H9 (cell line): ENCODE data around the gene ATXN7. TPM values are rescaled to one million over a fixed set of nuclear protein-coding genes. Genes with fewer than 3 reads are reported as not detected.

Experiments
- DNase-seq: peaks from one replicate; pipeline ENCODE4 v3.0.0-alpha.2; 2017
- H2AFZ ChIP-seq: one replicate; pipeline ENCODE4 v1.6.1; 2013; ENCODE audit warnings: mild to moderate bottlenecking, low read length, control low read depth, moderate library complexity
- H2AK5ac ChIP-seq: 2 replicates; pipeline ENCODE4 v1.6.1; 2013; ENCODE audit warnings: low read length, control low read depth, mixed read lengths; ENCODE audit not compliant: insufficient read length
- H2BK120ac ChIP-seq: one replicate; pipeline ENCODE4 v1.6.1; 2013; ENCODE audit warnings: low read depth, mild to moderate bottlenecking, low read length, control low read depth, inconsistent platforms; ENCODE audit not compliant: poor library complexity, severe bottlenecking
- H2BK12ac ChIP-seq: 2 replicates; pipeline ENCODE4 v1.6.1; 2013; ENCODE audit warnings: low read length, control low read depth, mixed read lengths, low read depth; ENCODE audit not compliant: insufficient read length
- H2BK15ac ChIP-seq: 2 replicates; pipeline ENCODE4 v1.6.1; 2013; ENCODE audit warnings: low read depth, low read length, control low read depth
- H2BK20ac ChIP-seq: one replicate; pipeline ENCODE4 v1.6.1; 2013; ENCODE audit warnings: low read depth, mild to moderate bottlenecking, low read length, control low read depth, inconsistent platforms; ENCODE audit not compliant: poor library complexity, severe bottlenecking
- H2BK5ac ChIP-seq: 2 replicates; pipeline ENCODE4 v1.6.1; 2013; ENCODE audit warnings: low read length, control low read depth, mixed read lengths; ENCODE audit not compliant: insufficient read length
- H3K14ac ChIP-seq: 2 replicates; pipeline ENCODE4 v1.6.1; 2013; ENCODE audit warnings: low read length, control low read depth; ENCODE audit not compliant: insufficient read depth
- H3K18ac ChIP-seq: 2 replicates; pipeline ENCODE4 v1.6.1; 2013; ENCODE audit warnings: low read depth, mild to moderate bottlenecking, mixed read lengths, low read length, control low read depth; ENCODE audit not compliant: insufficient read length
- H3K23ac ChIP-seq: 2 replicates; pipeline ENCODE4 v1.6.1; 2013; ENCODE audit warnings: low read length, control low read depth, mixed read lengths, low read depth; ENCODE audit not compliant: insufficient read length
- H3K23me2 ChIP-seq: 2 replicates; pipeline ENCODE4 v1.6.1; 2013; ENCODE audit warnings: low read depth, mild to moderate bottlenecking, mixed read lengths, low read length, control low read depth; ENCODE audit not compliant: insufficient read length, poor library complexity, severe bottlenecking
- H3K27ac ChIP-seq: 2 replicates; pipeline ENCODE4 v1.5.1; 2013; ENCODE audit warnings: low read length, control low read depth, mixed read lengths, low read depth; ENCODE audit not compliant: insufficient read length
- H3K27me3 ChIP-seq: 2 replicates; pipeline ENCODE4 v1.6.1; 2013; ENCODE audit warnings: low read length, control low read depth, inconsistent platforms; ENCODE audit not compliant: insufficient read depth
- H3K4ac ChIP-seq: 2 replicates; pipeline ENCODE4 v1.6.1; 2013; ENCODE audit warnings: low read depth, mild to moderate bottlenecking, control low read depth, inconsistent platforms, low read length, moderate library complexity
- H3K4me1 ChIP-seq: 2 replicates; pipeline ENCODE4 v1.6.1; 2013; ENCODE audit warnings: low read length, control low read depth, inconsistent platforms; ENCODE audit not compliant: insufficient read depth
- H3K4me2 ChIP-seq: 2 replicates; pipeline ENCODE4 v1.6.1; 2013; ENCODE audit warnings: low read length, control low read depth, mixed read lengths; ENCODE audit not compliant: insufficient read length, insufficient read depth
- H3K56ac ChIP-seq: 2 replicates; pipeline ENCODE4 v1.6.1; 2013; ENCODE audit warnings: low read depth, mild to moderate bottlenecking, mixed read lengths, low read length, control low read depth; ENCODE audit not compliant: insufficient read length
- H3K79me1 ChIP-seq: 2 replicates; pipeline ENCODE4 v1.6.1; 2013; ENCODE audit warnings: low read depth, mild to moderate bottlenecking, moderate library complexity, low read length, control low read depth, inconsistent platforms; ENCODE audit not compliant: insufficient read depth, poor library complexity, severe bottlenecking
- H3K79me2 ChIP-seq: 2 replicates; pipeline ENCODE4 v1.6.1; 2013; ENCODE audit warnings: low read length, control low read depth, inconsistent platforms; ENCODE audit not compliant: insufficient read depth
- H3K9ac ChIP-seq: 2 replicates; pipeline ENCODE4 v1.6.1; 2013; ENCODE audit warnings: low read length, control low read depth, mixed read lengths; ENCODE audit not compliant: insufficient read length; ENCODE audit errors: extremely low read depth
- H3K9me3 ChIP-seq: one replicate; pipeline ENCODE4 v1.6.1; 2013; ENCODE audit warnings: low read depth, low read length, inconsistent platforms; ENCODE audit not compliant: control insufficient read depth
- H3T11ph ChIP-seq: one replicate; pipeline ENCODE4 v1.6.1; 2013; ENCODE audit warnings: mild to moderate bottlenecking, low read length, control low read depth, inconsistent platforms
- H4K20me1 ChIP-seq: one replicate; pipeline ENCODE4 v1.6.1; 2013; ENCODE audit not compliant: control insufficient read depth, insufficient read length, insufficient read depth
- H4K5ac ChIP-seq: 2 replicates; pipeline ENCODE4 v1.6.1; 2013; ENCODE audit warnings: low read depth, mild to moderate bottlenecking, mixed read lengths, low read length, control low read depth; ENCODE audit not compliant: insufficient read length
- H4K8ac ChIP-seq: replicated peaks from 2 replicates; pipeline ENCODE4 v1.6.1; 2013; ENCODE audit warnings: low read length, control low read depth, mixed read lengths, low read depth; ENCODE audit not compliant: insufficient read length
- H4K91ac ChIP-seq: 2 replicates; pipeline ENCODE4 v1.6.1; 2013; ENCODE audit warnings: low read depth, mild to moderate bottlenecking, moderate library complexity, mixed read lengths, low read length, control low read depth; ENCODE audit not compliant: insufficient read length
- H3K27ac Mint-ChIP-seq, 3 experiments: 2 replicates in 2 of 3; 3 replicates in 1 of 3; pipeline ENCODE4 v1.8.0; 2020 to 2021; ENCODE audit warnings: mixed read lengths in 3 of 3, mild to moderate bottlenecking in 1 of 3, moderate library complexity in 1 of 3
- H3K27me3 Mint-ChIP-seq: 2 replicates; pipeline ENCODE4 v1.8.0; 2021; ENCODE audit warnings: low read depth, mild to moderate bottlenecking, moderate library complexity, mixed read lengths
- H3K36me3 Mint-ChIP-seq, 3 experiments: 2 replicates in 2 of 3; 3 replicates in 1 of 3; pipeline ENCODE4 v1.8.0; 2020 to 2021; ENCODE audit warnings: low read depth in 3 of 3, mixed read lengths in 3 of 3; ENCODE audit not compliant: insufficient read depth in 1 of 3
- H3K4me1 Mint-ChIP-seq, 2 experiments: 2 replicates each; pipeline ENCODE4 v1.8.0; 2020; ENCODE audit warnings: mixed read lengths in 2 of 2
- H3K4me3 Mint-ChIP-seq, 2 experiments: 2 replicates in 1 of 2; 3 replicates in 1 of 2; pipeline ENCODE4 v1.8.0; 2020 to 2021; ENCODE audit warnings: mild to moderate bottlenecking in 2 of 2, mixed read lengths in 2 of 2, moderate library complexity in 1 of 2
- H3K9me3 Mint-ChIP-seq, 2 experiments: 2 replicates in 1 of 2; 3 replicates in 1 of 2; pipeline ENCODE4 v1.8.0; 2020; ENCODE audit warnings: mild to moderate bottlenecking in 2 of 2, mixed read lengths in 2 of 2, moderate library complexity in 1 of 2
- WGBS: extraction: QIAGEN DNeasy Blood & Tissue Kit; methylation state at CpG from one replicate; pipeline ENCODE4 v1.1.7; 2013; ENCODE audit warnings: missing lambda C conversion rate, low lambda C conversion rate, mixed read lengths; ENCODE audit not compliant: insufficient read length; ENCODE audit errors: extremely low coverage; 5-methylcytosine and 5-hydroxymethylcytosine counted together
- total RNA-seq: library from RNA; stranded (reverse); gene quantifications from 2 replicates; pipeline ENCODE4 v1.2.1, GENCODE V29; 2021
- TF ChIP-seq, protein P1 (sequence below): fragments of 200-600 bp; sonication (generic); conservative IDR thresholded peaks from 3 replicates; pipeline ENCODE4 v1.8.0; 2021; ENCODE audit warnings: antibody characterized with exemption, mild to moderate bottlenecking

Gene ATXN7
- total RNA-seq, 1 experiment from 2014 or later: 21.5 TPM

DNA sequence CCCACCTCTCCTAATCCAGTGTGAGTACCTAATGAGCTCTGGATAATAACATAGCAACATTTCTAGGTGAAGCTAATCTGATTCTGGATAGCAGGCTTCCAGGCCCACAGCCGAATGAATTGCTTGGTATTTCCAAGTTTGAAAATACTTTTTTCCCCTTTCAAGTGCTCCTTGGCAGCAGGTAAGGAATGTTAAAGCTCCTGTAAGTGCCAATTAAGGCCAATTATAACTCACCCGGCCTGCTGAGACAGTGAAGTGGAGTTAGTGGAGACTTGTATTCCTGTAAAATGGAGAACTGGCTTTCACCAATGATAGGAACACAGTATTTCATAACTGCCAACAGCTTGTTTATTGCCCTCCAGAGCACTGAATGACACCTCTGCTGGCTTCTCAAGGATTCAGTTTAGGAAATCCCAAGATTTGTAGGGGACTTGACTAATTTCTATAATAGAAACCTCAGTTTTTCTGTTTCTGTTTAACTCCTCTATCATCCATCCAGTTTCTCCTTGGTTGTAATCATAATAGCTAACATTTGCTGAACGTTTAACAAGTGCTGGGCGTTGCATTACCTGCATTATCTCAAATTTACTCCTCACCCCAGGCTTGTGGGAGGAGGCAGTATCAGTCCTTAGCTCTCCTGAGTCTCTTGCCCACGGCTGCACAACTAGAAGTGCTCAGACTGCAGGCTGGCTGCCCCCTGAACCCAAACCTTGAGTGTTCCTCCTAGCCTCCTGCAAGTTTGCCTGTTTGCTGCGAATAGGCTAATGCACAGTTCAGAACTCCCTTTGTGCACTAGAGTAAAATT lies 101.2 kb downstream of the ATXN7 start:
- WGBS: no CpG with 5 or more reads among the region's 6 CpGs
- Histone ChIP-seq H2BK20ac (no peak overlapping the region), H4K8ac (no peak overlapping the region), H2BK5ac (no peak overlapping the region), H3K9ac (no peak overlapping the region), H3T11ph (no peak overlapping the region), H3K23ac (no peak overlapping the region), H3K4me1 (peaks cover 11% of the 10 kb centered on the region; the same call in 1 of the 2 replicates), H2BK15ac (no peak overlapping the region), H3K14ac (no peak overlapping the region), H2AFZ (no peak overlapping the region), H3K27ac (no peak overlapping the region), H3K56ac (no peak overlapping the region), H2AK5ac (no peak overlapping the region), H4K20me1 (no peaks in the 10 kb centered on the region), H2BK120ac (no peak overlapping the region), H3K4me2 (no peak overlapping the region), H4K5ac (no peak overlapping the region), H3K23me2 (no peaks in the 10 kb centered on the region), H3K4ac (no peak overlapping the region), H2BK12ac (no peak overlapping the region), H3K9me3 (no peaks in the 10 kb centered on the region), H3K79me1 (no peaks in the 10 kb centered on the region), H3K79me2 (no peaks in the 10 kb centered on the region), H4K91ac (no peak overlapping the region), H3K18ac (no peak overlapping the region), H3K27me3 (no peaks in the 10 kb centered on the region)
- TF ChIP-seq, protein P1, sequence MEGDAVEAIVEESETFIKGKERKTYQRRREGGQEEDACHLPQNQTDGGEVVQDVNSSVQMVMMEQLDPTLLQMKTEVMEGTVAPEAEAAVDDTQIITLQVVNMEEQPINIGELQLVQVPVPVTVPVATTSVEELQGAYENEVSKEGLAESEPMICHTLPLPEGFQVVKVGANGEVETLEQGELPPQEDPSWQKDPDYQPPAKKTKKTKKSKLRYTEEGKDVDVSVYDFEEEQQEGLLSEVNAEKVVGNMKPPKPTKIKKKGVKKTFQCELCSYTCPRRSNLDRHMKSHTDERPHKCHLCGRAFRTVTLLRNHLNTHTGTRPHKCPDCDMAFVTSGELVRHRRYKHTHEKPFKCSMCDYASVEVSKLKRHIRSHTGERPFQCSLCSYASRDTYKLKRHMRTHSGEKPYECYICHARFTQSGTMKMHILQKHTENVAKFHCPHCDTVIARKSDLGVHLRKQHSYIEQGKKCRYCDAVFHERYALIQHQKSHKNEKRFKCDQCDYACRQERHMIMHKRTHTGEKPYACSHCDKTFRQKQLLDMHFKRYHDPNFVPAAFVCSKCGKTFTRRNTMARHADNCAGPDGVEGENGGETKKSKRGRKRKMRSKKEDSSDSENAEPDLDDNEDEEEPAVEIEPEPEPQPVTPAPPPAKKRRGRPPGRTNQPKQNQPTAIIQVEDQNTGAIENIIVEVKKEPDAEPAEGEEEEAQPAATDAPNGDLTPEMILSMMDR: no peak
- H3K9me3 Mint-ChIP-seq: no peaks in the 10 kb centered on the region
- no peaks in the 10 kb centered on the region for H3K36me3 Mint-ChIP-seq
- H3K27me3 Mint-ChIP-seq: no peaks in the 10 kb centered on the region
- peak overlapping the region; percentile 46 to 91 (median 59); a peak in 4 of 7 replicates for H3K27ac Mint-ChIP-seq
- H3K4me3 Mint-ChIP-seq: no peak overlapping the region
- DNase-seq: no peak
- peaks cover 62 to 69% of the 10 kb centered on the region in 2 experiments for H3K4me1 Mint-ChIP-seq
